Natural killer cell (primary cell): Measurements from ENCODE around the gene FRRS1. TPM values are rescaled to one million over a fixed set of nuclear protein-coding genes. Genes with fewer than 3 reads are reported as not detected.

Experiments used
- total RNA-seq, 4 donors: library from RNA; stranded (reverse); fragments of 120-200 nt in 1 of 4; gene quantifications; one replicate each; pipeline versions ENCODE4 v1.2.3 to v1.2.4, GENCODE V29; 2013 to 2022

Gene FRRS1
- total RNA-seq, 3 donors from 2014 or later (not counting 1 experiment from before 2014, with no cell fraction given), result 1.0 to 3.3 (median 3.0) TPM

Other genes with a start within 250 kb of the FRRS1 start
- gene PALMD, start 120.5 kb downstream of the FRRS1 start, total RNA-seq, result not detected
- gene AGL, start 83.7 kb upstream of the FRRS1 start, total RNA-seq, result 10 to 100 TPM; 13.5 to 19.4 (median 15.3) TPM
- 10 to 100 TPM; 40.2 to 49.8 (median 43.1) TPM for gene SLC35A3, start 203.4 kb upstream of the FRRS1 start, total RNA-seq